OCI-LY1 (cell line): Measurements from ENCODE around the gene CCL28.

ENCODE experiments used
- H2AFZ ChIP-seq: fragments of 200-600 bp; sonication (generic), shearing (Covaris generic); 2 replicates; pipeline ENCODE4 v1.6.0; 2014; ENCODE audit warnings: antibody characterized with exemption, mild to moderate bottlenecking, low read length
- H3F3A ChIP-seq: fragments of 200-600 bp; sonication (generic), shearing (Covaris generic); 2 replicates; pipeline ENCODE4 v1.6.0; 2014; ENCODE audit warnings: mild to moderate bottlenecking, antibody characterized with exemption, low read length, moderate library complexity; ENCODE audit not compliant: insufficient read depth
- H3K27ac ChIP-seq: fragments of 200-600 bp; sonication (generic); 2 replicates; pipeline ENCODE4 v1.5.1; 2014; ENCODE audit warnings: low read length, mixed run types, mild to moderate bottlenecking, low read depth; ENCODE audit not compliant: poor library complexity, severe bottlenecking
- H3K27me3 ChIP-seq: fragments of 200-600 bp; sonication (generic); 2 replicates; pipeline ENCODE4 v1.6.0; 2014; ENCODE audit warnings: antibody characterized with exemption, mild to moderate bottlenecking, low read length, moderate library complexity; ENCODE audit not compliant: insufficient read depth
- H3K36me3 ChIP-seq: fragments of 200-600 bp; sonication (generic); 2 replicates; pipeline ENCODE4 v1.6.1; 2014; ENCODE audit warnings: mild to moderate bottlenecking, antibody characterized with exemption, low read length, moderate library complexity, mixed read lengths; ENCODE audit not compliant: insufficient read depth
- H3K4me1 ChIP-seq: fragments of 200-600 bp; sonication (generic); 2 replicates; pipeline ENCODE4 v1.5.1; 2014; ENCODE audit warnings: mild to moderate bottlenecking, low read length, moderate library complexity; ENCODE audit not compliant: insufficient read depth, severe bottlenecking
- H3K4me2 ChIP-seq: fragments of 200-600 bp; sonication (generic), shearing (Covaris generic); 2 replicates; pipeline ENCODE4 v1.6.1; 2014; ENCODE audit warnings: low read length
- H3K4me3 ChIP-seq: fragments of 200-600 bp; sonication (generic); 2 replicates; pipeline ENCODE4 v1.5.1; 2014; ENCODE audit warnings: low read length, low read depth, mild to moderate bottlenecking, mixed read lengths; ENCODE audit not compliant: poor library complexity, severe bottlenecking
- H3K79me2 ChIP-seq: fragments of 200-600 bp; shearing (Covaris generic); 2 replicates; pipeline ENCODE4 v1.6.1; 2016; ENCODE audit warnings: mixed run types, low read length, mixed read lengths; ENCODE audit not compliant: insufficient read depth
- H3K9ac ChIP-seq: fragments of 200-600 bp; sonication (generic), shearing (Covaris generic); 2 replicates; pipeline ENCODE4 v1.6.1; 2014; ENCODE audit warnings: mild to moderate bottlenecking, low read length, mixed read lengths
- H3K9me2 ChIP-seq: fragments of 200-600 bp; sonication (generic), shearing (Covaris generic); 2 replicates; pipeline ENCODE4 v1.6.1; 2014; ENCODE audit warnings: low read depth, mild to moderate bottlenecking, low read length, mixed read lengths
- H3K9me3 ChIP-seq: fragments of 200-600 bp; shearing (Covaris generic); 2 replicates; pipeline ENCODE4 v1.6.1; 2014; ENCODE audit warnings: low read length, mixed read lengths
- H4K20me1 ChIP-seq: fragments of 200-600 bp; sonication (generic), shearing (Covaris generic); 2 replicates; pipeline ENCODE4 v1.6.0; 2016; ENCODE audit warnings: mild to moderate bottlenecking, low read length; ENCODE audit not compliant: insufficient read depth
- CTCF ChIP-seq: fragments of 200-600 bp; sonication (generic), shearing (Covaris generic); IDR thresholded peaks from 2 replicates; pipeline ENCODE4 v1.5.1; 2017; ENCODE audit warnings: mild to moderate bottlenecking, antibody characterized with exemption, low read length, moderate library complexity, mixed read lengths
- EZH2 ChIP-seq: fragments of 200-600 bp; sonication (generic), shearing (Covaris generic); IDR thresholded peaks from 2 replicates; pipeline ENCODE4 v1.8.0; 2017; ENCODE audit warnings: borderline replicate concordance, mixed run types, mild to moderate bottlenecking, antibody characterized with exemption, low read length, moderate library complexity, mixed read lengths

CCL28 gene

GRCh38 chr5:43416803-43417394, 4.7 kb upstream of the CCL28 start:
- Histone ChIP-seq H3K4me3 (no peak overlapping the region), H3K9me3 (no peaks in the 10 kb centered on the region), H4K20me1 (no peaks in the 10 kb centered on the region), H3K4me1 (no peaks in the 10 kb centered on the region), H3K36me3 (no peaks in the 10 kb centered on the region), H3K27me3 (no peaks in the 10 kb centered on the region), H3K79me2 (no peaks in the 10 kb centered on the region), H3K27ac (no peak overlapping the region), H3F3A (no peaks in the 10 kb centered on the region), H3K9ac (no peak overlapping the region), H3K4me2 (no peak overlapping the region), H3K9me2 (no peaks in the 10 kb centered on the region), H2AFZ (no peak overlapping the region)
- TF ChIP-seq EZH2 = no peak

GRCh38 chr5:43415935-43416802, 4.0 kb upstream of the CCL28 start:
- no peak for TF ChIP-seq CTCF
- TF ChIP-seq EZH2 = no peak

GRCh38 chr5:43413966-43414365, 1.8 kb upstream of the CCL28 start:
- H3K27ac ChIP-seq = no peak overlapping the region
- no peaks in the 10 kb centered on the region for H3F3A ChIP-seq
- no peak overlapping the region for H3K9ac ChIP-seq
- H2AFZ ChIP-seq = no peak overlapping the region
- no peaks in the 10 kb centered on the region for H3K4me1 ChIP-seq
- no peak overlapping the region for H3K4me2 ChIP-seq
- TF ChIP-seq CTCF (no peak), EZH2 (no peak)
- no peaks in the 10 kb centered on the region for H3K9me3 ChIP-seq
- no peak overlapping the region for H3K4me3 ChIP-seq
- H3K27me3 ChIP-seq = no peaks in the 10 kb centered on the region
- H3K79me2 ChIP-seq = no peaks in the 10 kb centered on the region
- no peaks in the 10 kb centered on the region for H3K9me2 ChIP-seq
- no peaks in the 10 kb centered on the region for H3K36me3 ChIP-seq
- H4K20me1 ChIP-seq = no peaks in the 10 kb centered on the region

More at GRCh38 chr5:43415935-43416802, 4.0 kb upstream of the CCL28 start:
- H3K9me2 ChIP-seq = no peaks in the 10 kb centered on the region
- H3K79me2 ChIP-seq = no peaks in the 10 kb centered on the region
- no peaks in the 10 kb centered on the region for H3F3A ChIP-seq
- H3K9me3 ChIP-seq = no peaks in the 10 kb centered on the region
- no peak overlapping the region for H3K9ac ChIP-seq
- no peaks in the 10 kb centered on the region for H3K27me3 ChIP-seq
- H3K4me3 ChIP-seq = no peak overlapping the region
- no peaks in the 10 kb centered on the region for H3K36me3 ChIP-seq
- no peaks in the 10 kb centered on the region for H4K20me1 ChIP-seq
- H3K4me2 ChIP-seq = no peak overlapping the region
- H3K4me1 ChIP-seq = no peaks in the 10 kb centered on the region
- no peak overlapping the region for H2AFZ ChIP-seq
- no peak overlapping the region for H3K27ac ChIP-seq
